ENCODE measurements around the gene RCHY1. TPM values are rescaled to one million over a fixed set of nuclear protein-coding genes. Genes with fewer than 3 reads are reported as not detected.
A peak's percentile ranks its signal among the peaks of the same experiment; 100 is the strongest.
"Not testable (repeated sequence)": the region's sequence is repeated elsewhere in the genome, so short reads cannot be mapped to it uniquely, and the experiment has no call there.

RCHY1 gene
- total and polyA plus RNA-seq, 4 donors, result 11.3 to 35.9 (median 27.2) TPM

- TF ChIP-seq, protein P1, sequence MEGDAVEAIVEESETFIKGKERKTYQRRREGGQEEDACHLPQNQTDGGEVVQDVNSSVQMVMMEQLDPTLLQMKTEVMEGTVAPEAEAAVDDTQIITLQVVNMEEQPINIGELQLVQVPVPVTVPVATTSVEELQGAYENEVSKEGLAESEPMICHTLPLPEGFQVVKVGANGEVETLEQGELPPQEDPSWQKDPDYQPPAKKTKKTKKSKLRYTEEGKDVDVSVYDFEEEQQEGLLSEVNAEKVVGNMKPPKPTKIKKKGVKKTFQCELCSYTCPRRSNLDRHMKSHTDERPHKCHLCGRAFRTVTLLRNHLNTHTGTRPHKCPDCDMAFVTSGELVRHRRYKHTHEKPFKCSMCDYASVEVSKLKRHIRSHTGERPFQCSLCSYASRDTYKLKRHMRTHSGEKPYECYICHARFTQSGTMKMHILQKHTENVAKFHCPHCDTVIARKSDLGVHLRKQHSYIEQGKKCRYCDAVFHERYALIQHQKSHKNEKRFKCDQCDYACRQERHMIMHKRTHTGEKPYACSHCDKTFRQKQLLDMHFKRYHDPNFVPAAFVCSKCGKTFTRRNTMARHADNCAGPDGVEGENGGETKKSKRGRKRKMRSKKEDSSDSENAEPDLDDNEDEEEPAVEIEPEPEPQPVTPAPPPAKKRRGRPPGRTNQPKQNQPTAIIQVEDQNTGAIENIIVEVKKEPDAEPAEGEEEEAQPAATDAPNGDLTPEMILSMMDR (IDR thresholded peaks at IDR 0.05; ENCODE audit: control extremely low read depth, extremely low read depth), result no peak
- 84 to 96% methylated on average over 1 of the region's 1 CpG for WGBS, 2 donors
- no peak overlapping the region for H3K4me3 ChIP-seq
- peak in 2 of 3 donors; percentile 57 to 62 for DNase-seq
- H3K9ac ChIP-seq (ENCODE audit: insufficient read depth in 1 of 2, low read length in 2 of 2), result no peak overlapping the region
- peaks cover 0 to 2% (median 0%) of the 10 kb centered on the region in 4 donors for H3K9me3 ChIP-seq (ENCODE audit: control insufficient read depth in 4 of 4, insufficient read depth in 3 of 4, low read length in 3 of 4)
- no peak for ATAC-seq (ENCODE audit: insufficient read depth, low FRiP score)
- no peaks in the 10 kb centered on the region for H3K27me3 ChIP-seq (ENCODE audit: control insufficient read depth in 3 of 3, insufficient read depth in 3 of 3, low read length in 2 of 3)
- H3K27ac ChIP-seq (ENCODE audit: low read depth in 1 of 2, low read length in 1 of 2), result no peak overlapping the region
- peaks cover 8 to 28% (median 23%) of the 10 kb centered on the region in 4 donors for H3K36me3 ChIP-seq (ENCODE audit: control insufficient read depth in 4 of 4, insufficient read depth in 4 of 4, low read length in 4 of 4)
- H3K4me1 ChIP-seq (ENCODE audit: control insufficient read depth in 5 of 5, insufficient read depth in 5 of 5, low read length in 5 of 5), result peaks cover 0 to 3% (median 0%) of the 10 kb centered on the region in 5 donors
These were observed 10.9 kb upstream of the RCHY1 start for GRCh38 chr4:75525086-75525485.

DNA sequence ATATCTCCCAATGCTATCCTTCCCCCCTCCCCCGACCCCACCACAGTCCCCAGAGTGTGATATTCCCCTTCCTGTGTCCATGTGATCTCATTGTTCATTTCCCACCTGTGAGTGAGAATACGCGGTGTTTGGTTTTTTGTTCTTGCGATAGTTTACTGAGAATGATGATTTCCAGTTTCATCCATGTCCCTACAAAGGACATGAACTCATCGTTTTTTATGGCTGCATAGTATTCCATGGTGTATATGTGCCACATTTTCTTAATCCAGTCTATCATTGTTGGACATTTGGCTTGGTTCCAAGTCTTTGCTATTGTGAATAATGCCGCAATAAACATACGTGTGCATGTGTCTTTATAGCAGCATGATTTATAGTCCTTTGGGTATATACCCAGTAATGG lies 5.2 kb upstream of the RCHY1 start:
- H3K4me1 ChIP-seq (ENCODE audit: control insufficient read depth in 5 of 5, insufficient read depth in 5 of 5, low read length in 5 of 5); H3K9ac ChIP-seq (ENCODE audit: insufficient read depth in 1 of 2, low read length in 2 of 2); H3K9me3 ChIP-seq (ENCODE audit: control insufficient read depth in 4 of 4, insufficient read depth in 3 of 4, low read length in 3 of 4); H3K4me3 ChIP-seq; ATAC-seq (ENCODE audit: insufficient read depth, low FRiP score); H3K27me3 ChIP-seq (ENCODE audit: control insufficient read depth in 3 of 3, insufficient read depth in 3 of 3, low read length in 2 of 3); DNase-seq; H3K27ac ChIP-seq (ENCODE audit: low read depth in 1 of 2, low read length in 1 of 2): not testable (repeated sequence)
- 94 to 95% methylated on average over 3 to 4 of the region's 7 CpGs for WGBS, 2 donors
- H3K36me3 ChIP-seq (ENCODE audit: control insufficient read depth in 4 of 4, insufficient read depth in 4 of 4, low read length in 4 of 4), result peaks cover 3 to 32% (median 16%) of the 10 kb centered on the region in 4 donors

DNA sequence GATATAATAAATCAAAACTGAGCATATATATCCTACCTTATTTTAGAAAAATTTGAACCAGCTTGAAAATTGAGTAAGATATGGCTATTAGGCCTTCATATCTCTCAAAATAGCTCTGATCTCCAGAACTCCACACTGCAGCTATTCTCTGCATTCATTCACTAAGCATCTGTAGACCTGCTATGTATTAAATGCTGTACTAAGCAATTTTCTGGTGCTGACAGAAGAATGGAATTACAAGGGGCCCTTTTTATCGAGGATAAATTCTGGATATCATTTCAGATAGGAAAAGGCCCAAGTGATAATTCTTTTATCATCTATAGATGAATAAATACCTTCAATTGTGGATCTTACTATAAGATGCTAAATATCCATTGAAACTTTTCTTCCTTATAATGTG lies 1.9 kb upstream of the RCHY1 start:
- DNase-seq (no peak), ATAC-seq (ENCODE audit: insufficient read depth, low FRiP score) (no peak)
- H3K9ac ChIP-seq (ENCODE audit: insufficient read depth in 1 of 2, low read length in 2 of 2), result no peak overlapping the region
- TF ChIP-seq, protein P1 (IDR thresholded peaks at IDR 0.05; ENCODE audit: control extremely low read depth, extremely low read depth), result no peak
- no peaks in the 10 kb centered on the region for H3K9me3 ChIP-seq (ENCODE audit: control insufficient read depth in 4 of 4, insufficient read depth in 3 of 4, low read length in 3 of 4)
- no peak overlapping the region for H3K27ac ChIP-seq (ENCODE audit: low read depth in 1 of 2, low read length in 1 of 2)
- peaks cover 1 to 30% (median 17%) of the 10 kb centered on the region in 5 donors for H3K4me1 ChIP-seq (ENCODE audit: control insufficient read depth in 5 of 5, insufficient read depth in 5 of 5, low read length in 5 of 5)
- WGBS, 2 donors, result 92% methylated on average over 1 of the region's 1 CpG
- H3K27me3 ChIP-seq (ENCODE audit: control insufficient read depth in 3 of 3, insufficient read depth in 3 of 3, low read length in 2 of 3), result no peaks in the 10 kb centered on the region
- H3K4me3 ChIP-seq, result no peak overlapping the region
- peaks cover 3 to 32% (median 12%) of the 10 kb centered on the region in 4 donors for H3K36me3 ChIP-seq (ENCODE audit: control insufficient read depth in 4 of 4, insufficient read depth in 4 of 4, low read length in 4 of 4)

GRCh38 chr4:75514949-75515612 lies 878 bp upstream of the RCHY1 start:
- Histone ChIP-seq H3K9ac (ENCODE audit: insufficient read depth in 1 of 2, low read length in 2 of 2) (peak overlapping the region; percentile 71 to 99), H3K4me1 (ENCODE audit: control insufficient read depth in 5 of 5, insufficient read depth in 5 of 5, low read length in 5 of 5) (peaks cover 1 to 30% (median 17%) of the 10 kb centered on the region in 5 donors), H3K4me3 (peak overlapping the region; percentile 84), H3K27me3 (ENCODE audit: control insufficient read depth in 3 of 3, insufficient read depth in 3 of 3, low read length in 2 of 3) (no peaks in the 10 kb centered on the region), H3K36me3 (ENCODE audit: control insufficient read depth in 4 of 4, insufficient read depth in 4 of 4, low read length in 4 of 4) (peaks cover 3 to 26% (median 11%) of the 10 kb centered on the region in 4 donors), H3K9me3 (ENCODE audit: control insufficient read depth in 4 of 4, insufficient read depth in 3 of 4, low read length in 3 of 4) (no peaks in the 10 kb centered on the region), H3K27ac (ENCODE audit: low read depth in 1 of 2, low read length in 1 of 2) (peak overlapping the region; percentile 93 to 97)
- DNase-seq (peak in 1 of 3 donors; percentile 5), ATAC-seq (ENCODE audit: insufficient read depth, low FRiP score) (no peak)
- 51 to 59% methylated on average over 9 of the region's 9 CpGs for WGBS, 2 donors
- TF ChIP-seq, protein P1 (IDR thresholded peaks at IDR 0.05; ENCODE audit: control extremely low read depth, extremely low read depth), result no peak

Measured in lung (tissue), 12 donors.